Osteoblast (primary cell): ENCODE data around the gene MAP3K15. TPM values are rescaled to one million over a fixed set of nuclear protein-coding genes. Genes with fewer than 3 reads are reported as not detected.

Experiments used
- DNase-seq: peaks from one replicate; pipeline ENCODE4 v3.0.0; 2011; ENCODE audit warnings: low spot score, mixed read lengths; ENCODE audit not compliant: insufficient read length; ENCODE audit errors: missing footprints
- H2AFZ ChIP-seq: 2 replicates; pipeline ENCODE4 v1.6.0; 2011; ENCODE audit warnings: mild to moderate bottlenecking, low read length
- H3K27ac ChIP-seq: 2 replicates; pipeline ENCODE4 v1.5.1; 2011; ENCODE audit warnings: mild to moderate bottlenecking, low read depth, low read length, moderate library complexity
- H3K27me3 ChIP-seq: 2 replicates; pipeline ENCODE4 v1.6.0; 2012; ENCODE audit warnings: mild to moderate bottlenecking, control low read depth, inconsistent platforms, low read length, moderate library complexity; ENCODE audit not compliant: insufficient read depth
- H3K36me3 ChIP-seq: 2 replicates; pipeline ENCODE4 v1.5.1; 2011; ENCODE audit warnings: mild to moderate bottlenecking, low read length, control low read depth, moderate library complexity; ENCODE audit not compliant: insufficient read depth
- H3K4me1 ChIP-seq: 2 replicates; pipeline ENCODE4 v1.5.1; 2011; ENCODE audit warnings: mild to moderate bottlenecking, low read length, control low read depth, moderate library complexity; ENCODE audit not compliant: insufficient read depth
- H3K4me2 ChIP-seq: 2 replicates; pipeline ENCODE4 v1.6.0; 2011; ENCODE audit warnings: mild to moderate bottlenecking, low read length; ENCODE audit not compliant: insufficient read depth
- H3K4me3 ChIP-seq: fragments of 200-600 bp; sonication (generic); 3 replicates; pipeline ENCODE4 v1.5.1; 2012; ENCODE audit warnings: mild to moderate bottlenecking, low read length, inconsistent platforms; ENCODE audit not compliant: insufficient read depth
- H3K79me2 ChIP-seq: 2 replicates; pipeline ENCODE4 v1.6.0; 2012; ENCODE audit warnings: mild to moderate bottlenecking, low read length, control low read depth, inconsistent platforms; ENCODE audit not compliant: insufficient read depth
- H3K9me3 ChIP-seq: 2 replicates; pipeline ENCODE4 v1.5.1; 2011; ENCODE audit warnings: low read depth, low read length, control low read depth
- H4K20me1 ChIP-seq: 2 replicates; pipeline ENCODE4 v1.6.0; 2012; ENCODE audit warnings: mild to moderate bottlenecking, low read length, control low read depth; ENCODE audit not compliant: insufficient read depth
- total RNA-seq: library from RNA; depleted of rRNA; stranded (reverse); fragments of >200 nt; gene quantifications from 2 replicates; pipeline ENCODE4 v1.2.3, GENCODE V29; 2012
- TF ChIP-seq, protein P1 (sequence below): IDR thresholded peaks from 2 replicates; pipeline ENCODE4 v1.5.1; 2011; ENCODE audit warnings: mild to moderate bottlenecking, low read depth, low read length, moderate library complexity; ENCODE audit errors: extremely low read depth

Gene MAP3K15
- total RNA-seq, 1 donor: under 0.01 TPM

DNA sequence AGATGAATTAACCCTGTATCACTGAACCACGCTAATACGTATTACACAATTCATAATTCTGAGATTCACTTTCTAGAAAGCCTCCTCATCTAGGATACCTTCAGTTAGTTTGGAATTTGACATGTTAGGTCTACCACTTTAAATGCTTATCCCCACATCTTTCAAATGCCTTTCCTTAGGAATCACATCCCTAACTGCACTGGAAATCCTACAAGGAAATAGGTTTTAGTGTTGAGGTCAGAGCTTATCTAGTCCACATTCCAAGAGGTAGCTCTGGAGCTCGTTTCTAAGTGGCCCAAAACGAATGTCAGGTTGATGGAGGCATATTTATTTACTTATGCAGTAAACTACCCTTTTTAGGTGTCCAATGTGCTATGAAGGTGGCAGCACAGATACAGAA lies 153.6 kb downstream of the MAP3K15 start:
- no peak overlapping the region for H3K27ac ChIP-seq
- DNase-seq: no peak
- no peak overlapping the region for H3K4me3 ChIP-seq
- no peaks in the 10 kb centered on the region for H3K79me2 ChIP-seq
- H3K36me3 ChIP-seq: peaks cover 23% of the 10 kb centered on the region
- H2AFZ ChIP-seq: no peak overlapping the region
- H3K4me1 ChIP-seq: no peaks in the 10 kb centered on the region
- H3K9me3 ChIP-seq: no peaks in the 10 kb centered on the region
- no peaks in the 10 kb centered on the region for H4K20me1 ChIP-seq
- H3K4me2 ChIP-seq: no peak overlapping the region
- TF ChIP-seq, protein P1, sequence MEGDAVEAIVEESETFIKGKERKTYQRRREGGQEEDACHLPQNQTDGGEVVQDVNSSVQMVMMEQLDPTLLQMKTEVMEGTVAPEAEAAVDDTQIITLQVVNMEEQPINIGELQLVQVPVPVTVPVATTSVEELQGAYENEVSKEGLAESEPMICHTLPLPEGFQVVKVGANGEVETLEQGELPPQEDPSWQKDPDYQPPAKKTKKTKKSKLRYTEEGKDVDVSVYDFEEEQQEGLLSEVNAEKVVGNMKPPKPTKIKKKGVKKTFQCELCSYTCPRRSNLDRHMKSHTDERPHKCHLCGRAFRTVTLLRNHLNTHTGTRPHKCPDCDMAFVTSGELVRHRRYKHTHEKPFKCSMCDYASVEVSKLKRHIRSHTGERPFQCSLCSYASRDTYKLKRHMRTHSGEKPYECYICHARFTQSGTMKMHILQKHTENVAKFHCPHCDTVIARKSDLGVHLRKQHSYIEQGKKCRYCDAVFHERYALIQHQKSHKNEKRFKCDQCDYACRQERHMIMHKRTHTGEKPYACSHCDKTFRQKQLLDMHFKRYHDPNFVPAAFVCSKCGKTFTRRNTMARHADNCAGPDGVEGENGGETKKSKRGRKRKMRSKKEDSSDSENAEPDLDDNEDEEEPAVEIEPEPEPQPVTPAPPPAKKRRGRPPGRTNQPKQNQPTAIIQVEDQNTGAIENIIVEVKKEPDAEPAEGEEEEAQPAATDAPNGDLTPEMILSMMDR: no peak
- H3K27me3 ChIP-seq: no peaks in the 10 kb centered on the region

DNA sequence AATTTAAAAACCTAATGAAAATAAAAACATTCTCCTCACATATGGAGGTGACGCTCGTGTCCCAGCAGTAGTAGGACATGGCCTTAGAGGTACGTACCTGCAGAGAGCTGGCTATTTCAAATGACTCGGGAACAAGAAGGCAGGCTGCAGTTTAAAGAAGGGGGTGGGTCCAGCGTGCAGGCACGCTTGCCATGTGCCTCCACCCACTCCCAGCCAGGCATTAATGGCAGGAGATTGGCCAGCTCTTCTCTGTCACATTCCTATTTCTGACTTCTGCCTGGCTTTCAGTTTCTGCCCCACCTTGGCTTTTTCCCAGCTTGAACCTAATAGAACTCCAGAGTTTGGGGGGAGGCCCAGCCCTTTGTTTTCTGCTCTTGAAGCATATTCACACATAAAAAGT lies 154.4 kb downstream of the MAP3K15 start:
- Histone ChIP-seq H3K4me3 (no peak overlapping the region), H3K9me3 (no peaks in the 10 kb centered on the region), H4K20me1 (no peaks in the 10 kb centered on the region), H3K27ac (no peak overlapping the region), H3K4me2 (no peak overlapping the region), H3K79me2 (no peaks in the 10 kb centered on the region), H3K27me3 (no peaks in the 10 kb centered on the region), H2AFZ (no peak overlapping the region), H3K4me1 (no peaks in the 10 kb centered on the region), H3K36me3 (peaks cover 23% of the 10 kb centered on the region)
- DNase-seq: no peak
- TF ChIP-seq, protein P1: no peak

DNA sequence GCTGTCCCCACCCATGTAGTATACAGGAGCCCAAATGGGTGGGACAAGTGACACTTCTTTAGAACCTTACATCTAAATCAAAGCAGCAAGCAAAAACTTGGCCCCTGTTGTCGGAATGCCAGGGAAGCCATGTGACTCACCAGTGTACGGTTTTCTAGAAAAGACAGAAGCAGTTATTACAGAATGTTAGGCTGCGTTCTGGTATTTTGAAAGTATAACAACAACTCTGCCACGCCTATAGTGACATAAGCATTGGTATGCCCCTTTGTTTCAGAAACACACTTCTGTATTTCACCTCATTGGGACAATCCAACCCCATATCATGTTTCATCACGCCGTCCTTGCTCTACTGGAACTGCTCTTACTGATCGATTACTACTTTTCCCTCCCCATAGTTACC lies 156.8 kb downstream of the MAP3K15 start:
- DNase-seq: no peak
- Histone ChIP-seq H3K79me2 (no peaks in the 10 kb centered on the region), H3K9me3 (no peaks in the 10 kb centered on the region), H2AFZ (no peak overlapping the region), H3K36me3 (peaks cover 30% of the 10 kb centered on the region), H3K4me1 (no peaks in the 10 kb centered on the region), H3K27ac (no peak overlapping the region), H3K27me3 (no peaks in the 10 kb centered on the region), H4K20me1 (no peaks in the 10 kb centered on the region), H3K4me3 (no peak overlapping the region), H3K4me2 (no peak overlapping the region)
- TF ChIP-seq, protein P1: no peak

DNA sequence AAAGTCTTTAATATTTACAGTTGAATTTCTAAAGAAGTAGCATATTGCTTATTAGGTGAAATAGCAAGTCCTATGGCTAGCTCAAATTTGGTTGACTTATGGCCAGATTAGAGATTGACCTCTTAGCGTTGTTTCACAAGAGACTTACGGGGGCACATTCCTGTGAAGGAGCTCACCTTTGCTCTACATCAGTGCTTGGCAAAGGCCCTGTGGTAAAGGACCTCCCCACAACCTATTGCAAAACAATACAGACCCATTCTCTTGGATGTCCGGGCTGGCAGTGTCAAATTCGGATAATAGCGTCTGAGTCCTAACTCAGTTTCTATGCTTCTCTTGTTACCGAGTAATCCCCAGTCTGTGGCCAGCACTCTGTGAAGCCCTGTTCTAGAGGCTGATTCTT lies 160.7 kb downstream of the MAP3K15 start:
- H2AFZ ChIP-seq: no peak overlapping the region
- H3K4me1 ChIP-seq: no peaks in the 10 kb centered on the region
- DNase-seq: no peak
- H3K27ac ChIP-seq: no peak overlapping the region
- TF ChIP-seq, protein P1: no peak
- no peaks in the 10 kb centered on the region for H4K20me1 ChIP-seq
- H3K9me3 ChIP-seq: no peaks in the 10 kb centered on the region
- H3K4me3 ChIP-seq: no peak overlapping the region
- no peaks in the 10 kb centered on the region for H3K27me3 ChIP-seq
- no peak overlapping the region for H3K4me2 ChIP-seq
- peaks cover 50% of the 10 kb centered on the region for H3K36me3 ChIP-seq
- H3K79me2 ChIP-seq: no peaks in the 10 kb centered on the region
